NCI-H82 treated with DMSO at 0.1 percent for 48 hours (cell line): Measurements from ENCODE around the gene MERTK.
"Not testable (repeated sequence)": the region's sequence is repeated elsewhere in the genome, so short reads cannot be mapped to it uniquely, and the experiment has no call there.

ENCODE experiments used
- DNase-seq: peaks from one replicate; lab custom pipeline; 2025; ENCODE audit not compliant: unreplicated experiment; lab: John Stamatoyannopoulos, UW

Gene MERTK

GRCh38 chr2:111897924-111898702 is at the start of gene MERTK:
TSS of gene MERTK (plus strand) at chr2:111898607. CDS start at chr2:111898736, 129 bp downstream.
- peak; percentile 67 for DNase-seq

- DNase-seq = not testable (repeated sequence)
These were observed 47.8 kb upstream of the MERTK start for GRCh38 chr2:111850646-111851045.

GRCh38 chr2:111852544-111852943 is 45.9 kb upstream of the MERTK start:
- DNase-seq = not testable (repeated sequence)

- DNase-seq = not testable (repeated sequence)
These were observed 38.4 kb upstream of the MERTK start for GRCh38 chr2:111860005-111860404.

- not testable (repeated sequence) for DNase-seq
These were observed 33.3 kb upstream of the MERTK start for GRCh38 chr2:111865124-111865523.

- DNase-seq = not testable (repeated sequence)
These were observed 25.6 kb upstream of the MERTK start for GRCh38 chr2:111872806-111873205.

GRCh38 chr2:111883661-111884591 is 14.5 kb upstream of the MERTK start, which contains the start of gene ANAPC1:
TSS of gene ANAPC1 (minus strand) at chr2:111884193. CDS start at chr2:111880825, 3,368 bp downstream.
- peak; percentile 45 for DNase-seq

- DNase-seq = no peak
These were observed 13.8 kb upstream of the MERTK start for GRCh38 chr2:111884592-111884964.

- no peak for DNase-seq
These were observed 2.4 kb upstream of the MERTK start for GRCh38 chr2:111896024-111896423.

- DNase-seq = no peak
These were observed 1.8 kb upstream of the MERTK start for GRCh38 chr2:111896576-111896975.

- no peak for DNase-seq
These were observed 830 bp upstream of the MERTK start for GRCh38 chr2:111897630-111897923.

- DNase-seq = no peak
These were observed 502 bp downstream of the MERTK start for GRCh38 chr2:111898703-111899514.

- DNase-seq = peak; percentile 12
These were observed 2.5 kb downstream of the MERTK start for GRCh38 chr2:111900859-111901258.

- DNase-seq = no peak
These were observed 5.1 kb downstream of the MERTK start for GRCh38 chr2:111903516-111903915.

- DNase-seq = no peak
These were observed 5.6 kb downstream of the MERTK start for GRCh38 chr2:111903930-111904439.

- DNase-seq = no peak
These were observed 6.5 kb downstream of the MERTK start for GRCh38 chr2:111904726-111905474.

GRCh38 chr2:111905475-111905869 is 7.1 kb downstream of the MERTK start:
- not testable (repeated sequence) for DNase-seq

GRCh38 chr2:111905990-111906735 is 7.8 kb downstream of the MERTK start:
- no peak for DNase-seq

GRCh38 chr2:111908578-111908977 is 10.2 kb downstream of the MERTK start:
- DNase-seq = no peak
